ENCODE results near the gene TEKTIP1. TPM values are rescaled to one million over a fixed set of nuclear protein-coding genes. Genes with fewer than 3 reads are reported as not detected.
"Not testable (repeated sequence)": the region's sequence is repeated elsewhere in the genome, so short reads cannot be mapped to it uniquely, and the experiment has no call there.

Gene TEKTIP1
- total RNA-seq, 1 experiment from 2014 or later, result 0.49 TPM

DNA sequence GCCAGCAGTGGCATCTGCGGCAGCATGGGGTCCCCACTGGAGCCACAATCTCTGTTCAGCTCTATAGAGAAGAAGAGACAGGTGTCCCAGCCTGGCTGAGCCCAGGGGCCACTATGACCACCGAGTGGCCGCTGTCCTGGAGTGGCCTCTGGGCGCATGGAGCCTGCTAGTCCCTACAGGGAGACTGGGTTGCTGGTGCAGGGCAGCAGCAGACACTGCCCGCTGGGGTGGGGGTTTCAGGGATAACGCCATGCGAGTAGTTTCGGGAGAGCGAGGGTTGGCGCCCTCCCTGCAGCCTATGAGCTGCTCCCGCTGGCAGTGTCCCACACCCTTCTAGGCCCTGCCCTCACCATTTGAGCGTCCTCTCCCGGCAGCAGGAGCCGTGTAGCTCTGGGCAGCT lies 10.9 kb upstream of the TEKTIP1 start:
- no peak for DNase-seq (ENCODE audit: unreplicated experiment)
- Mint-ChIP-seq H3K36me3 (ENCODE audit: insufficient read depth, unreplicated experiment) (peaks cover 22% of the 10 kb centered on the region), H3K27ac (ENCODE audit: low read depth, unreplicated experiment) (no peak overlapping the region), H3K9me3 (ENCODE audit: unreplicated experiment) (no peaks in the 10 kb centered on the region), H3K27me3 (ENCODE audit: insufficient read depth, unreplicated experiment) (no peaks in the 10 kb centered on the region), H3K4me1 (ENCODE audit: insufficient read depth, unreplicated experiment) (no peaks in the 10 kb centered on the region), H3K4me3 (ENCODE audit: unreplicated experiment) (no peak overlapping the region)
- intact Hi-C loops (cut with micrococcal nuclease), result no loop called here
- TF ChIP-seq CTCF (IDR thresholded peaks at IDR 0.05; ENCODE audit: unreplicated experiment), result no peak
- ChIA-PET POLR2A (interaction anchor here (0.5 kb wide), 1 partner anchor 485 kb away, joined by 3 read pairs; no protein-coding TSS in a partner anchor), CTCF (interaction anchor here (0.6 kb wide), 1 partner anchor 18 kb away, joined by 5 read pairs; no protein-coding TSS in a partner anchor)
- BruUV-seq (replicated peaks), result no TSS peak

DNA sequence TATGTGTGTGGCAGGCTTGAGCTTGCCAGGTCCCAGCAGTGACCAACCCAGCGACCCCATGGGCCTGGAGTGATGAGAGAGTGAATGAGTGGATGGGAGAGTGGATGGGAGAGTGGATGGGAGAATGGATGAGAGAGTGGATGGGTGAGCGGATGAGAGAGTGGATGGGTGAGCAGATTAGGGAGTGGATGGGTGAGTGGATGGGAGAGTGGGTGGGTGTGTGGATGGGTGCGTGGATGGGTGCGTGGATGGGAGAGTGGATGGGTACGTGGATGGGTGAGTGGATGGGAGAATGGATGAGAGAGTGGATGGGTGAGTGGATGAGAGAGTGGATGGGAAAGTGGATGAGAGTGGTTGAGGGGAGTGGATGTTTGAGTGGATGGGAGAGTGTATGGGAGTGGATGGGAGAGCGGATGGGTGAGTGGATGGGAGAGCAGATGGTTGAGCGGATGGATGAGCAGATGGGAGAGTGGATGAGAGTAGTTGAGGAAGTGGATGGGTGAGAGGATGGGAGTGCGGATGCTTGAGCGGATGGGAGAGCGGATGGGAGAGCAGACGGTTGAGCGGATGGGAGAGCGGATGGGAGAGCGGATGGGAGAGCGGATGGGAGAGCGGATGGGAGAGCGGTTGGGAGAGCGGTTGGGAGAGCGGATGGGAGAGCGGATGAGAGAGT lies 10.3 kb upstream of the TEKTIP1 start:
- H3K4me1 Mint-ChIP-seq (ENCODE audit: insufficient read depth, unreplicated experiment), result no peaks in the 10 kb centered on the region

DNA sequence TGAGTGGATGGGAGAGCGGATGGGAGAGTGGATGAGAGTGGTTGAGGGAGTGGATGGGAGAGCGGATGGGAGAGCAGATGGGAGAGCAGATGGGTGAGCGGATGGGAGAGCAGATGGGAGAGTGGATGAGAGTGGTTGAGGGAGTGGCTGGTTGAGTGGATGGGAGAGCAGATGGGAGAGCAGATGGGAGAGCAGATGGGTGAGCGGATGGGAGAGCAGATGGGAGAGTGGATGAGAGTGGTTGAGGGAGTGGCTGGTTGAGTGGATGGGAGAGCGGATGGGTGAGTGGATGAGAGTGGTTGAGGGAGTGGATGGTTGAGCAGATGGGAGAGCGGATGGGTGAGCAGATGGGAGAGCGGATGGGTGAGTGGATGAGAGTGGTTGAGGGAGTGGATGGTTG lies 9.7 kb upstream of the TEKTIP1 start:
- H3K9me3 Mint-ChIP-seq (ENCODE audit: unreplicated experiment); H3K27ac Mint-ChIP-seq (ENCODE audit: low read depth, unreplicated experiment); intact Hi-C loops (cut with micrococcal nuclease); BruUV-seq (replicated peaks); POLR2A ChIA-PET; CTCF ChIA-PET; H3K4me3 Mint-ChIP-seq (ENCODE audit: unreplicated experiment); H3K4me1 Mint-ChIP-seq (ENCODE audit: insufficient read depth, unreplicated experiment); DNase-seq (ENCODE audit: unreplicated experiment); H3K27me3 Mint-ChIP-seq (ENCODE audit: insufficient read depth, unreplicated experiment): not testable (repeated sequence)
- H3K36me3 Mint-ChIP-seq (ENCODE audit: insufficient read depth, unreplicated experiment), result peaks cover 26% of the 10 kb centered on the region

More for the DNA sequence above, 10.3 kb upstream of the TEKTIP1 start:
- ChIA-PET POLR2A (no interaction called here), CTCF (no interaction called here)
- Mint-ChIP-seq H3K27ac (ENCODE audit: low read depth, unreplicated experiment) (no peak overlapping the region), H3K36me3 (ENCODE audit: insufficient read depth, unreplicated experiment) (peaks cover 26% of the 10 kb centered on the region), H3K27me3 (ENCODE audit: insufficient read depth, unreplicated experiment) (no peaks in the 10 kb centered on the region), H3K4me3 (ENCODE audit: unreplicated experiment) (no peak overlapping the region), H3K9me3 (ENCODE audit: unreplicated experiment) (no peaks in the 10 kb centered on the region)
- BruUV-seq (replicated peaks), result no TSS peak
- TF ChIP-seq CTCF (IDR thresholded peaks at IDR 0.05; ENCODE audit: unreplicated experiment), result no peak
- no peak for DNase-seq (ENCODE audit: unreplicated experiment)
- intact Hi-C loops (cut with micrococcal nuclease), result no loop called here

GRCh38 chr19:3530389-3530788 lies 8.6 kb upstream of the TEKTIP1 start:
- peaks cover 32% of the 10 kb centered on the region for H3K36me3 Mint-ChIP-seq (ENCODE audit: insufficient read depth, unreplicated experiment)
- H3K27ac Mint-ChIP-seq (ENCODE audit: low read depth, unreplicated experiment), result no peak overlapping the region
- H3K9me3 Mint-ChIP-seq (ENCODE audit: unreplicated experiment), result no peaks in the 10 kb centered on the region
- TF ChIP-seq CTCF (IDR thresholded peaks at IDR 0.05; ENCODE audit: unreplicated experiment), result no peak
- ChIA-PET POLR2A (interaction anchor here (1.0 kb wide), 1 partner anchor 11 kb away, joined by 3 read pairs; no protein-coding TSS in a partner anchor), CTCF (no interaction called here)
- no peak for DNase-seq (ENCODE audit: unreplicated experiment)
- no peak overlapping the region for H3K4me3 Mint-ChIP-seq (ENCODE audit: unreplicated experiment)
- intact Hi-C loops (cut with micrococcal nuclease), result no loop called here
- H3K27me3 Mint-ChIP-seq (ENCODE audit: insufficient read depth, unreplicated experiment), result no peaks in the 10 kb centered on the region
- no peaks in the 10 kb centered on the region for H3K4me1 Mint-ChIP-seq (ENCODE audit: insufficient read depth, unreplicated experiment)
- no TSS peak for BruUV-seq (replicated peaks)
